Lung microvascular endothelial cell (primary cell): ENCODE data around the gene SLC8B1. TPM values are rescaled to one million over a fixed set of nuclear protein-coding genes. Genes with fewer than 3 reads are reported as not detected.

ENCODE experiments used
- DNase-seq, 2 donors: peaks; one replicate each; pipeline versions ENCODE4 v3.0.0 to v3.0.0-alpha.2; 2010; ENCODE audit warnings: low read depth in 2 of 2
- total RNA-seq: library from RNA; depleted of rRNA; stranded (reverse); fragments of >200 nt; gene quantifications from 2 replicates; pipeline ENCODE4 v1.2.1, GENCODE V29; 2014

Gene SLC8B1
- total RNA-seq, 1 donor from 2014 or later, result 17.9 TPM

DNA sequence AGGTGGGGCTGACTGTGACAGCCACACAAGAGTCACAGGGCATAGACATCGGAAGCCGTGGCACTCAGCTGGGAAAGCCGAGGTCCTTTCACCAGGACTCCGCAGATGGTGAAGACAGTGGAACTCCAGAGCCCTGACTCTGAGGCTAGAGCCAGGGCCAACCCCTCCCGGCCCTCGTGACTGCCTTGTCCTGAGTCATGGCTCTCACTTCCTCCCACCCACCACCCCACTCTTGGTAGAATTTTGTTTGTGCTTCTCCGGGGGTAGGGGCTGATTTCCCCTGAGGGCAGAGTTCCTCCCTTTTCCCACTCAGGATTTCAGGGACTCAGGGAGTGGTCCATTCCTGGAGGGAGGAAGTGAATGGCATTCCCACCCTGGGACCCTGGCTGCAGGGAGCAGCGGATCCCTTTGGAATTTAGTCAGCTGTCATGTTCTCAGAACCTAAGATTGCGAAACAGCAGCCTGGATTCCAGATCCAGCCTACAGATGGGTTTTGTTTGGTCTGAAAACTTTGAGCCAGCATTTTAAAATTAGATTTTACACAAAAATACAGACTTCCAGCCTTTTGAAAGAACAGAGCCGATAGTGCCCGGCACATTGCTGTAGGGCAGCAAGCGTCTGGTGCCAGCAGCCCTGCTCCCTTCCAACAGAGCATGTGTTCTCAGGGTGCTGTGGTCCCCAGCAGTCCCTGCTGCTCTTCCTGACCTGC lies 62.9 kb downstream of the SLC8B1 start:
- peak; percentile 21 to 32 for DNase-seq

DNA sequence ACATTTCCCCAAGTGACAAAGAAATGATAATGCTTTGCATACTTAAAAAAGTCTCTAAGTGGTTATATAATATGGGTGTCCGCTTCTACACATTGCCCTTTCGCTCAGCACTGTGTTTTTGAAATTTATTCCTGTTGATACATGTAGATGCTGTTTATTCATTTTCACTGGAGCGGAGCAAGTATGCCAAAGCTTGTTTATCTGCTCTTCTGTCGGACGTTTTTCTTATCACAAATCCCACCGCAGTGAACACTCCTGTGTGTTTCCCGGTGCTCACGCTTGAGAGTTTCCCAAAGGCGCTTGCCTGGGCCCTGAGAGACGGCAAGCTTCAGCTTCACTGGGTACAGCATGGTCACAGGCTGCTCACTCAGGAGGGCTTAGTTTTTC lies 63.5 kb downstream of the SLC8B1 start:
- DNase-seq, result no peak

DNA sequence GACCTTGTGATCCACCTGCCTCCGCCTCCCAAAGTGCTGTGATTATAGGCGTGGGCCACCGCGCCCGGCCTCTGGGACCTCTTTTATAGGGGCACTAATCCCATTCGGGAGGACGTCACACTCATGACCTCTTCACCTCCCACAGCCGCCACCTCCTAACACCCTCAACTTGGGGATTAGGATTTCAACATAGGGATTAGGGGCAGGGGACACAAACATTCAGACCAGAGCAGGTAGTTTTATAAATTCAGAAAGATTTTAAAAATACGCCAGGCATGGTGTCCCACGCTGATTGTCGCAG lies 64.2 kb downstream of the SLC8B1 start:
- no peak for DNase-seq

DNA sequence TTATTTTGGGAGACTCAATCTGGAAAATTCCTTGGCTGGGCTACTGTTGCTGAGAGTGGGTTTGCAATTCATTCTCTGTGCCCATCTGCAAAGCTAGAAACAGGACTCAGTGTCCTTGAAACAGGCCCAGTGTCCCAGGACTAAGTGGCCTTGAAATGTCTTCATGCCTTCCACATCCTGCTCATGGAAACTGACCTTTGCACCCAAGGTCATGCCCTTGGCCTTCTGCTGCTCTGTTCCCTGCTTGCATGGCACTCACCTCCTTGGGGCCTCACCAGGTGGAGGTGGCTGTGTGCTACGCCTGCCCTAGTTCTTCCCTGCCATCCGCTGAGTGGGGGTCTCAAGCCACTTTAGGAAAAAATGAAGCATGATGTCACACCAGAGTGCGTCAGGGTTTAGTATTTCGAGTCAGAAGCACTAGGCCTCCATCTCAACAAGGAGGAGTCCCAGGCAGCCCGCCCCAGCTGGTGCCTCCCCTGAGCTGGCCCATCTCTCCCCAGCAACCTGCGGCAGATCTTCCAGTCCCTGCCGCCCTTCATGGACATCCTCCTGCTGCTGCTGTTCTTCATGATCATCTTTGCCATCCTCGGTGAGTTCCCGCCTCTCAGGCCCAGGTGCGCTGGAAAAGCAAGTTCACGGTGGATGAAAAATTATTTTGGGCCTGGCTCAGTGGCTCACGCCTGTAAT lies 65.5 kb downstream of the SLC8B1 start:
- DNase-seq, result no peak

DNA sequence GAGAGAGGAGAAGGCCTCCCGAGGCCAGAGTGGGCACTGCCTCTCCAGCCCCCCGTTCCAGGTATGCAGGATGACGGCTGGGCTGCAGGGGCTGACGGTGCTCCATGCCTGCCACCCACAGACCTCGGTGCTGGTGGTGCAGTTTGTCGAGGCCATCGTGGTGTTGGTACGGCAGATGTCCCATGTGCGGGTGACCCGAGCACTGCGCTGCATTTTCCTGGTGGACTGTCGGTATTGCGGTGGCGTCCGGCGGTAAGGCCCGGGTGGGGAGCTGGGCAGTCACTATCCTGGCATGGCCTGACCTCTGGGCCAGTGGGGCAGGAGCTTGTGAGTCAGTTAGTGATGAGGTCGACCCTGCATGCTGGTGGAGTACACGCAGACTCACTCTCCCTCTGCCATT lies 66.3 kb downstream of the SLC8B1 start:
- DNase-seq, result no peak

DNA sequence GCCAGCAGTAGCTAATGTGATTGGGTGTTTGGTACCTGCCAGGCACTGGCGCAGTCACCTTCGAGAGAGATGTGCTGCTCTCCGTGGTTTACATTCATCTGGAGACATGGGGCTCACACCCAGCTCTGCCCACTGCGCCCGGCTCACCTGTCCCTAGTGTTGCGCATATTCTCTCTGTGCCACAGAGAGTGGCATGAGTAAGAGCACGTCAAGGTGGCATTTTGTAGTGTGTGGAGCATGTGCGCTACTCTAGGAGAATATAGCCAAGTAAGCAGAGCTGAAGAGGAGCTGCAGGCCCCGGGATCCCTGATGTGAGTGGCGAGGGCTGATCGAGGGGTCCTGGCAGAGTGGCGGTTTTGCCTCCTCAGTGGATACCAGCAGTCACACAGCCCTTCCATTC lies 66.8 kb downstream of the SLC8B1 start:
- DNase-seq, result no peak

DNA sequence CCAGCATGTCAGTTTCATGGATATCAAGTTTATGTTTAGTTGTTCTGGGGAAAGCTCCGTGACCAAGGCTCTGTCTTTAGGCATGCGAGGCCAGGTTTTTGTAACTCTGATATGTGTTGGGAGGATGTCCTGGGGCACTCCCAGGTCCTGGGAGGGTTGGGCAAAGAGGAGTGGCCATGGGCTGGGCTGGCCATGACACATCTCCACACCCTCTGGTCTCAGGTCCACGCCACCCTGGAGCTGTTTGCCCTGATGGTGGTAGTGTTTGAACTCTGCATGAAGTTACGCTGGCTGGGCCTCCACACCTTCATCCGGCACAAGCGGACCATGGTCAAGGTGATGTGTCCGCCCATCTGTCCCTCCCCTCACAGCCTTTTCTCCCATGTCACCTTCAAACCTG lies 67.3 kb downstream of the SLC8B1 start:
- no peak for DNase-seq

DNA sequence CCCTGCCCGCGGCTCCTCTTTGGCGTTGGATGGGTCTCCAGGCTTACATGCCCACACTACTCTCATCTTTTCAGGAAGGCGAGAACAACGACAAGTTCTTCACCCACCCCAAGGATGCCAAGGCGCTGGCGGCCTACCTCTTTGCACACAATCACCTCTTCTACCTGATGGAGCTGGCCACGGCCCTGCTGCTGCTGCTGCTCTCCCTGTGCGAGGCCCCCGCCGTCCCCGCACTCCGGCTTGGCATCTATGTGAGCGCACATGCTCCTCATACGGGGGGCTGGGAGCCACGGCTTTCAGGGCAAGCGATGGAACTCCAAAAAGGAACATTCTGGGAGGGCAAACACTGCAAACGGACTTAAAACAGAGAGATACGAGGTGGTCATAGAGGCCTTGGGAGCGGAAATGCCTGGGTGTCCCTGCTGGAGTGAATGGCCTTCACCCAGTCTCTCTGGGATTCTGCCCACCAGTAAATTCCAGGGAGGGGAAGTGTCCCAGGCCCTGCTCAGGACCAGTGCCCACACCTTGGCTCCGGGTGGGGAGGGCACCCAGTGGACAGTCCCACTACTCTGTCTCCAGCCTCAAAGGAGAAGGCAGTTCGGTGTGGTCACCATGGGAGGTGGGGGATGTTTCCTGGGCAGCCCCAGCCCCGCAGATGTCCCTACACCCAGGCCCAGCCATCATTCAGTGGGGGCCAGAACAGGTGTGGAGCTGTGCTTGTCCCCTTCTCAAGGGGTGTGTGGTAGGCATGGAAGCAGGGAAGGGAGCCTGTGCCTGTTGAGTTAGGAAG lies 68.6 kb downstream of the SLC8B1 start:
- DNase-seq, result no peak

DNA sequence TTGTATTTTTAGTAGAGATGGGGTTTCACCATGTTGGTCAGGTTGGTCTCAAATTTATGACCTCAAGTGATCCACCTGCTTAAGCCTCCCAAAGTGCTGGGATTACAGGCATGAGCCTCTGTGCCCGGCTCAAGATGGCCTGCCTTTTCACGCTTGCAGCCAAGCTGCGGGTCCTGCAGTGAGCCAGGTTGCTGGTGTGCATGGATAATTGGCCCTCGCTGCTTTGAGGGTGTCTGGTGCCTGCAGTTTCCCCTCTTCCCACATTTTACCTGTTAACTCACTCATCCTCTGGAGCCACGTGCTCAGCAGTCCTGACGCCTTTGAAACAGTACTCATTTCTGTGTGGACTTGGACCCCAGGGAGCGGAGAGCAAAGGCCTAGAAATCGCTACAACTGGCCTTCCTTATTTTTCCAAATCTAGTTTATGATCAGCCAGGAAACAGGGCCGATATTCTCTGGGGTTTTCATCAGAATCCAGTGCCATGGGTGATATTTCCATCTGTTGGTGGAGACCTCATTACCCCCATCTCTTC lies 71.4 kb downstream of the SLC8B1 start:
- DNase-seq, result no peak

DNA sequence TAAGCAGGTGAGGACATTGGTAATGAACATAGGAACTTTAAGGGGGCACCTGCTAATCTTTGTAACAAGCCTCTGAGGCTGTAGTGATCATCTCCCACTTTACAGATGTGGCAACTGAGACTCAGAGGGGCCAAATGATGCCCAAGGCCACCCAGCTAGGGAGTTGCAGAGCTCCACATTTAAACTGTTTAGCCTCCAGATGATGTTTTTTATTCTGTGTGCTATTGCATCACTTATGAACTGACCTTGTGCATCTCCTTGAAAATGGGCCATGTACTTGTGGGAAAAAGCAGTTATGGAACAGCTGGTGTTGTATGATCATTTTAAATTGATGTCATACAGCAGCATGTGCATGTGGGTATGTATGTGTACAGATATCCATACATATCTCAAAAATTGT lies 72.2 kb downstream of the SLC8B1 start:
- no peak for DNase-seq

DNA sequence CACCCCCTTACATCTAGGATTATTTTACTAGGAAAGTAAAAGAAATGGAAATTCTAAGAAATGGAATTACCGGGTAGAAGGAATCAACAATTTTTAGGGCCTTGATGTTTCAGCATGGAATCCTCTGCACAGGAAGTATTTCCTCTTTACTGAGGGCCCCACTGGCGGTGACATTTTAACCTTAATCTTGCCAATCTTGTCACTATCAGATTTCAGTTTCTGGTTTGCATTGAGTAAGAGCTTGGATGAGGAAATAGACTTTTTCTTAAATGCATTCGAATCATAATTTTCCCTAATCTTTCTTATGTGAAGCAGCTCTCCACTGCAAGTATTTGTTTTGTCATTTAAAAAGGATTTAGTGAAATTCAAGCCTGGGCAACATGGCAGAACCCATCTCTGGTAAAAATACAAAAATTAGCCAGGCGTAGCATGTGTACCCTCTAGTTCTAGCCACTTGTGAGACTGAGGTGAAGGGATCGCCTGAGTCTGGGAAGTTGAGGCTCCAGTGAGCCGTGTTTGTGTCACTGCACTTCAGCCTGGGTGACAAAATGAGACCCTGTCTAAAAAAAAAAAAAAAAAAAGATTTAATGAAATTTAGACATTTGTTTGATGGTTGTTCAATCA lies 73.0 kb downstream of the SLC8B1 start:
- DNase-seq, result no peak

DNA sequence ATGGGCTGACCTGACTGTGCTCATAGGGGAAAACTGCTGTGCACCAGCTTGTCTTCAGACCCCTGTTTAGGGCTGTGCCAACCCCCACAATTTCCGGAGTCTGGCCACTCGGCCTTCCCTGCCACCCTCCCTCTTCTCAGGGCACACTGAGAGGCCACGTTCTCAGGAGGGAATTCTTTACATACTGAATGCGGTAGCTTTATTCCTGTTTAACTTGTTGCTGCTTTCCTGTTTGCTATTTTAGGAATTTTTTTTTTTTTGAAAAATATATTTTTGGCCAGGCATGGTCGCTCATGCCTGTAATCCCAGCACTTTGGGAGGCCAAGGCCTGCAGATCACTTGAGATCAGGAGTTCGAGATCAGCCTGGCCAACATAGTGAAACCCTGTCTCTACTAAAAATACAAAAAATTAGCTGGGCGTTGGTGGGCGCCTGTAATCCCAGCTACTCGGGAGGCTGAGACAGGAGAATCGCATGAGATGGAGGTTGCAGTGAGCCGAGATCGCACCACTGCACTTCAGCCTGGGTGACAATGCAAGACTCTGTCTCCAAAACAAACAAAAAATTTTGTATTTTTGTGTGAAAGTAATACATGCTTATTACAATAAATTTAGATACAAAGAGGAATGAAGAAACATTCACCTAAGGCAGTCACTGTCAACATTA lies 74.1 kb downstream of the SLC8B1 start:
- no peak for DNase-seq

DNA sequence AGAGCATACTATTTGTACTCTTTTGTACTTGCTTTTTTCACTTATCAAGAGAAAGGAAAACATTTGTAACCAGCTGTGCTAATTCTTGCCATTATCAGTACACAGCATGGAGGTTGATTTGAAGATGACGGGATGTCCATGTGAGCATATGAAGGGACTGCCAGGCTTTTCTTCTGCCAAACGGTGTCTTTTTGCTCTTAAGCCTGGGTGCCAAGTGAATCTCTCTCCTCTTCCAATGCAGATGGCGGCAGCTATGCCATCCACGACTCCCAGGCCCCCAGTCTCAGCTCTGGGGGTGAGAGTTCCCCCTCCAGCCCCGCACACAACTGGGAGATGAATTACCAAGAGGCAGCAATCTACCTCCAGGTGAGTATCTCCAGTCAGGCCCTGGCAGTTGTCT lies 74.8 kb downstream of the SLC8B1 start:
- DNase-seq, result no peak

DNA sequence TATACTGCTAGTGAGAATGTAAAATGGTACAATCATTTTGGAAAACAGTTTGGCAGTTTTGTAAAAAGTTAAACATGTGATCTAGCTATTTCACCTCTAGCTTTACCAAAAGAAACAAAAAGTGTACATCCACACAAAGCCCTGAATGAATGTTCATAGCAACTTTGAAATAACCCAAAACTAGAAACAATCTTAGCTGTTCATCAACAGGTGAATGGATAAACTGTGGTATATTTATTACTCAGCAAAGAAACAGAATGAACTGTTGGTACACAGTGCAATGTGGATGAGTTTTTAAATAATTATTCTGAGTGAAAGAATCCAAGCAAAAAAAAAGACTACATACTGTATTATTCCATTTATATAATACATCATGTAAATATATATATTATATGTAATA lies 77.3 kb downstream of the SLC8B1 start:
- no peak for DNase-seq

DNA sequence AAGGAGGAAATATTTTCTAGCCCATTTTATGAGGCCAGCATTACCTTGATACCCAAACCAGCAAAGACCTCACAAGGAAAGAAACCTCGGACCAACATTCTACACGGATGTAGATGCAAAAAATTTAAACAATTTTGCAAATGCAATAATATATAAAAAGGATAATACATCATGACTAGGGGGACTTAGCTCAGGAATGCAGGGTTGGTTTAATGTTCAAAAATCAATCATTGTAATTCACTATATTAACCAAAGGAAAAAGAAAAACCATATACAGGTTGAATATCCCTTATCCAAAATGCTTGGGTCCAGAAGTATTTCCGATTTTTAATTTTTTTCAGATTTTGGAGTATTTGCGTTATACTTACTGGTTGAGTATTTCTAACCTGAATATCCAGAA lies 80.6 kb downstream of the SLC8B1 start:
- no peak for DNase-seq

DNA sequence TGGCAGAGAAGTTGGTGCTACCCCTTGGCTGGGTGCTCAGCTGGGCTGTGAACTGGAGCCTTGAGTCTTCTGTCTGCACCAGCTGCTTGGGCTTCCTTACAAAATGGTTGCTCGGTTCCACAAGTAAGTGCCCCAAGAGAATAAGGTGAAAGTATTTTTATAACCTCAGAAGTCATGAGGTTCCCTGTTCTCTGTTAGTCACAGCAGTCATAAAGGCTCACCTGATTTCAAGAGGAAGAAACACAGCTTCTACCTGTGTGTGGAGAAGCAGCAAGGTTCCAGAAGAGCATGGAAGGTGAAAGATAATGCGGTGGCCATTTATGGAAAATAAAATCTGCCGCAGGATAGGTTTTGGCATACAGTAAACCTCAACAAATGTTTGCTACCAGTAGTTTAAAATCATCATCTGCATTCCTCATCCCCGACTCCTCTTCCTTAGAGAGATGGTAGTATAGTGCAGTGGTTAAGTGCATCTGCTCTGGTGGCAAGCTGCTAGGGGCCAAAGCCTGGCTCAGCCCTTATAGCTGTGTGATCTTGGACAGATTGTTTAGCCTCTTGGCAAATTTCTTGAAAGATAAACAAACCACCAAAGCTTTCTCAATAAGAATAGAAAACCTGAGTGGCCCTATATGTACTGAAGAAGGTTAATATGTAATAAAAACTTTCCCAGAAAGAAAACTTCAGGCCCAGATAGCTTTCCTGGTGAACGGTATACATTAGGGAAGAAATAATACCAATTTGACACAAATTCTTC lies 81.2 kb downstream of the SLC8B1 start:
- DNase-seq, result no peak

DNA sequence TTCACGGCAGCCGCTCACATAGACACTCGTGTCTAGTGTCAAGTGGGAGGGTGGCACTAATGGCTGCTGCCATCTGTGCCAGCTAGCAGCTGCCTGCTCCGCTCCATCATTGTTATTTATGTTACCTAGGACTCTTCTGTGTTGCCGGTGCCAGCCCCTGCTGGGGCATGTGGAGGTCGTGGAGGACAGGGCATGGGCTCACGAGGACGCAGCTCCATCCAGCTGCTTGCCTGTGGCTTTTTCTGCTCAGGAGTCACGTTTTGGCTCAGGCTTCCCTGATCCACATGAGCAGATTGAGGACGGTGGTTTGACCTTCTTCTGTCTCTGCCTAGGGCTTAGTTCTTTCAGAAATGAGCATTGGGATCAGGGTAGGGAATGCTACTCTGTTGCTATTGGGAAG lies 82.4 kb downstream of the SLC8B1 start:
- DNase-seq, result no peak

DNA sequence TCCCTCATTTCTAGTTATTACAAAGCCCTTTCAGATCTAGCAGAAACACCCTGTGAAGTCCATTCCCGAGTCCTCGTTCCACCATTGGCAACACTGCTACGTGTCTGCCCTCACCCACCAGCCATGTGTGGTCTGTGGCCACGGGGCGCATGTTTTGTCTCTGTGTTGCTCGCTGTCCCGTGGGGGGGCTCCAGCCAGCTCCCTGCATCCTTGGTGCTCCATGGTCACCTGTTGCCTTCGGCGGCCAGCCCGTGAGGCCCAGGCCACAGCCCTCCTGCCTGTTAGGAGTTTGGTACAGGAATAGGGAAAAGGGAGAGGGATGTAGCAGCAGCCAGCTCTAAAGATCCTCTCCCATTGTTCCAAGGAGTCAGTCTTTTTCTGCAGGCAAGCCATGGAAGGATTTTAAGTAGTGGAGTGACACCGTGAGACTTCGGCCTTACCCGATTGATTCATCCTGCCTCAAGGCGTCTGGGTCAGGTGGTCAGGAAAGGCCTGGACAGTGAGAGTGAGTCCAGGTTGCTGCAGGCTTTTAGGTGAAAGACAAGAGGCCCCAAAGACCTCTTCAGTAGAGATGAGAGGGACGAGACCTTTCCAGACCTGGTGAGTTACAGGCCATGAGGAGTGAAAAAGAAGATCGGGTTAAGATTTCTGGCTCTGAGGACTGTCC lies 83.4 kb downstream of the SLC8B1 start:
- DNase-seq, result no peak

DNA sequence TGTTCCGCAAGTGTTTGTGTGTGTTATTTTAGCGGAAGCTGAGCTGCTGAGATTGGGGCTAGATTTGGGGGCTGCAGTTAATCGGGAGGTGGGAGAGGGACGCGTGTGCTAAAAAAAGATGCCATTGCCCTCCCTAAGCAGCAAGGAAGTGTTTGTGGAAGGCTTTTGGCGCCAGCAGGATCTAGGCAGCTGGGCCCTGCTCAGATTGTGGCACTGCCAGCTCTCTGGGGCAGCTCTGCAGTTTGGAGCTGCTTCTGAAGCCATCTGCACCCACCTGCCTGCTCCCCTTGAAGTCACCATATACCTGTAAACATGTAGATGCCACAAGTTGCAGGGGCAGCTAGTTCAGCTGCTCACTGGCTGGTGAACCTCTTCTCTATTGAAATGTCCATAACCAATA lies 84.9 kb downstream of the SLC8B1 start:
- no peak for DNase-seq

DNA sequence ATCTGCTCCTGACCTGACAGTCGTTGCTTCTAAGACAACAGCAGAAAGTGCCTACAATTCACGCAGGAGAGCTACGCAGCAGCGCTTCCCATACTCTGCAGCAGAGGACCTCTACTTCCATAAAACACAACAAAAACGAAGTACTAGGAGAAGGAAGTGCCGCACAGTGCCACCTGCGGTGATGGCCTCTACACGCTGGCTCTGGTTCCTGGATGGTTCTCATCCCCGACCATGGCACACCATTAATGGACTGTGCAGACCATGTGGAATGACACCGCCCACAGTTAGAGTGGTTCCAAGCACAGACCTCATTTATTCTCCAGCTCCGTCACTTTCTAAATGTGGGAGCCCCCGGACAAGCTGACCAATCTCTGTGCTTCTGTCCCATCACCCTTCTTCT lies 85.4 kb downstream of the SLC8B1 start:
- no peak for DNase-seq
